Transverse colon (tissue), 4 donors: ENCODE data around the gene GPR153. TPM values are rescaled to one million over a fixed set of nuclear protein-coding genes. Genes with fewer than 3 reads are reported as not detected.

Experiments
- DNase-seq: peaks from one replicate; pipeline ENCODE4 v3.0.0-alpha.2; 2019
- H3K27ac ChIP-seq, 4 donors: fragments of 200-600 bp; sonication (generic); 2 replicates each; pipeline ENCODE4 v1.5.1; 2016 to 2018; ENCODE audit warnings: inconsistent platforms in 4 of 4
- H3K27me3 ChIP-seq: fragments of 200-600 bp; sonication (generic); 2 replicates; pipeline ENCODE4 v1.5.1; 2017; ENCODE audit warnings: inconsistent platforms
- H3K36me3 ChIP-seq, 4 donors: fragments of 200-600 bp; sonication (generic); 2 replicates each; pipeline ENCODE4 v1.5.1; 2017 to 2019; ENCODE audit warnings: inconsistent platforms in 4 of 4
- H3K4me1 ChIP-seq, 4 donors: fragments of 200-600 bp; sonication (generic); 2 replicates each; pipeline ENCODE4 v1.5.1; 2017 to 2020; ENCODE audit warnings: inconsistent platforms in 4 of 4
- H3K4me3 ChIP-seq, 4 donors: fragments of 200-600 bp; sonication (generic); 1 replicate in 1 of 4; 2 replicates in 3 of 4; pipeline versions ENCODE4 v1.5.1 to v1.6.1; 2017 to 2019; ENCODE audit warnings: inconsistent platforms in 4 of 4
- H3K9me3 ChIP-seq, 2 donors: fragments of 200-600 bp; sonication (generic); 2 replicates each; pipeline ENCODE4 v1.5.1; 2017 to 2019; ENCODE audit warnings: inconsistent platforms in 2 of 2
- EP300 ChIP-seq: sonication (generic); formaldehyde crosslinking; IDR thresholded peaks from one replicate; pipeline ENCODE4 v1.6.1; 2017; ENCODE audit warnings: antibody characterized with exemption, low read depth
- POLR2A ChIP-seq: fragments of 450-650 bp; IDR thresholded peaks from one replicate; pipeline ENCODE4 v1.6.1; 2016; ENCODE audit warnings: antibody characterized with exemption, mild to moderate bottlenecking, moderate library complexity
- POLR2AphosphoS5 ChIP-seq, 3 donors: sonication (generic); formaldehyde crosslinking; IDR thresholded peaks; one replicate each; pipeline ENCODE4 v1.6.1; 2016; ENCODE audit warnings: antibody characterized with exemption in 3 of 3
- WGBS, 2 donors: methylation state at CpG; one replicate each; pipeline ENCODE4 v1.1.5; 2018; ENCODE audit warnings: low coverage in 1 of 2; 5-methylcytosine and 5-hydroxymethylcytosine counted together
- in situ Hi-C, 4 donors: fragments of 200-750 bp; cut with MboI; loops; one replicate each; pipeline versions ENCODE4 v1.15.0 to v1.15.1; 2017; ENCODE audit warnings: low sequenced_read_pairs in 3 of 4, low pct_ligation_motif_present in 1 of 4, low pct_unique_long_range_greater_than_20kb in 1 of 4
- intact Hi-C: fragments of 100-400 bp; cut with DNase I; formaldehyde crosslinking; loops from one replicate; pipeline ENCODE4 v1.15.1; 2023; ENCODE audit warnings: low total_unique reads
- total RNA-seq, 4 donors: library from RNA; depleted of rRNA; stranded (reverse); fragments of >200 nt; gene quantifications; one replicate each; pipeline ENCODE4 v1.1.0, GENCODE V29; 2016
- TF ChIP-seq, protein P1 (sequence below), 5 experiments: fragments of 200-600 bp in 3 of 5; fragments of 450-650 bp in 2 of 5; sonication (generic) in 3 of 5; IDR thresholded peaks; 1 replicate in 2 of 5; 2 replicates in 3 of 5; pipeline ENCODE4 v1.5.1; 2016 to 2017; ENCODE audit warnings: antibody characterized with exemption in 5 of 5, inconsistent platforms in 3 of 5, mild to moderate bottlenecking in 2 of 5, moderate library complexity in 1 of 5

Gene GPR153
- total RNA-seq, 4 donors from 2014 or later: 15.6 to 38.2 (median 27.8) TPM

DNA sequence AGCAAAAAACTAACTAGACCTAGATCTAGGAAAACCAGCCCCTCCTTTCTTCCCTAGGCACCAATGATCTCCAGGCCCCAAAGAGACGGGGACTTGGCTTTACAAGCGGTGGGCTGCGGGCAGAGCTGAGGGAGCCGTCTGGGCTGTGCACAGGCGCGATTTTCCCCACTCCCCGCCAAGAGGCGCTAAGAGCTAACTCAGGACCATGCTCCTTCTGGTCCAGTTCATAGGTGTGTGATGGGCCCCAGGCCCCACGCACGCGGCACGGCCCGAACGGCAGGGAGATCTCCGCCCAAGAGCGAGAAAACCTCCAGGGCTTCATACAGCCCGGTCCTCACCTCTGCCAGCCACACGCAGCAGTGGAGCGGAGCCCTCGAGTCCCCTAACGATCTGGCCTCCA lies 7.5 kb upstream of the GPR153 start:
- no peak for TF ChIP-seq POLR2AphosphoS5 (IDR thresholded peaks at IDR 0.05)
- no peak for TF ChIP-seq EP300
- TF ChIP-seq POLR2A: no peak
- TF ChIP-seq, protein P1, sequence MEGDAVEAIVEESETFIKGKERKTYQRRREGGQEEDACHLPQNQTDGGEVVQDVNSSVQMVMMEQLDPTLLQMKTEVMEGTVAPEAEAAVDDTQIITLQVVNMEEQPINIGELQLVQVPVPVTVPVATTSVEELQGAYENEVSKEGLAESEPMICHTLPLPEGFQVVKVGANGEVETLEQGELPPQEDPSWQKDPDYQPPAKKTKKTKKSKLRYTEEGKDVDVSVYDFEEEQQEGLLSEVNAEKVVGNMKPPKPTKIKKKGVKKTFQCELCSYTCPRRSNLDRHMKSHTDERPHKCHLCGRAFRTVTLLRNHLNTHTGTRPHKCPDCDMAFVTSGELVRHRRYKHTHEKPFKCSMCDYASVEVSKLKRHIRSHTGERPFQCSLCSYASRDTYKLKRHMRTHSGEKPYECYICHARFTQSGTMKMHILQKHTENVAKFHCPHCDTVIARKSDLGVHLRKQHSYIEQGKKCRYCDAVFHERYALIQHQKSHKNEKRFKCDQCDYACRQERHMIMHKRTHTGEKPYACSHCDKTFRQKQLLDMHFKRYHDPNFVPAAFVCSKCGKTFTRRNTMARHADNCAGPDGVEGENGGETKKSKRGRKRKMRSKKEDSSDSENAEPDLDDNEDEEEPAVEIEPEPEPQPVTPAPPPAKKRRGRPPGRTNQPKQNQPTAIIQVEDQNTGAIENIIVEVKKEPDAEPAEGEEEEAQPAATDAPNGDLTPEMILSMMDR (IDR thresholded peaks at IDR 0.05): no peak
- H3K4me1 ChIP-seq: peaks cover 12 to 38% (median 29%) of the 10 kb centered on the region in 4 donors
- H3K4me3 ChIP-seq: no peak overlapping the region
- H3K36me3 ChIP-seq: no peaks in the 10 kb centered on the region
- H3K27me3 ChIP-seq: no peaks in the 10 kb centered on the region
- in situ Hi-C loops (no loop called here), intact Hi-C loops (no loop called here)
- peak overlapping the region in 1 of 4 donors; percentile 58 for H3K27ac ChIP-seq
- no peaks in the 10 kb centered on the region for H3K9me3 ChIP-seq
- 89 to 100% methylated on average over 2 to 13 of the region's 21 CpGs for WGBS, 2 donors
- no peak for DNase-seq

DNA sequence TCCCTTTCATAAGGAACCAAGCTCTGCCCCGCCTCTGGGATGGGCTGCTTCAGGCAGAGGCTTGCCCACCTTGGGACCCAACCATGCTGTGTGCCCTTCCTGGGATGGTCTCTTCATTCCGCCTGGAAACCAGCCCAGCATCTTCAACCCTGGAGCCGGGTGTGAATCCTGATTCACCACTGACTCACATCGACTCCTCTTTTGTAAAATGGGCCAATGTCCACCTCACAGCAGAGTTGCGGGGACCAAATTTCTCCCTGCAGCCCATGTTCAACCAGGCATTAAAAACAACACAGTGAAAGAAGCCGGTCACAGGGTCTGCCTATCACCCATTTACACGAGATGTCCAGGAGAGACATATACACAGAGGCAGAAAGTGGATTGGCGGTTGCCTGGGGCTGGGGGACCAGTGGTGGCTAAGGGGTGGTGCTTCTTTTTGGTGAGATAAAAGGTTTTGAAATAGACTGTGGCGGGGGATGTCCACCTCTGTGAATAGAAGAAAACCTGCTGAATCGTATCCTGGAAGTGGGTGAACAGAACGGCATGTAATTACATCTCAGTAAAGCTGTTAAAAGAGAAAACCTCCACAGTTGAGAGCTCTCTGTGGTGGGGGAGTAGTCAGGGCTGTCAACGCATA lies 6.9 kb upstream of the GPR153 start:
- H3K36me3 ChIP-seq: no peaks in the 10 kb centered on the region
- no peaks in the 10 kb centered on the region for H3K9me3 ChIP-seq
- intact Hi-C loops: no loop called here
- no peak overlapping the region for H3K4me3 ChIP-seq
- no peaks in the 10 kb centered on the region for H3K27me3 ChIP-seq
- DNase-seq: no peak
- no peak for TF ChIP-seq POLR2A
- TF ChIP-seq POLR2AphosphoS5 (IDR thresholded peaks at IDR 0.05): no peak
- no peak for TF ChIP-seq EP300
- TF ChIP-seq, protein P1 (IDR thresholded peaks at IDR 0.05): no peak
- H3K27ac ChIP-seq: no peak overlapping the region
- in situ Hi-C loops: no loop called here
- H3K4me1 ChIP-seq: peaks cover 12 to 32% (median 29%) of the 10 kb centered on the region in 4 donors
- WGBS, 2 donors: 84 to 89% methylated on average over 5 to 12 of the region's 12 CpGs

DNA sequence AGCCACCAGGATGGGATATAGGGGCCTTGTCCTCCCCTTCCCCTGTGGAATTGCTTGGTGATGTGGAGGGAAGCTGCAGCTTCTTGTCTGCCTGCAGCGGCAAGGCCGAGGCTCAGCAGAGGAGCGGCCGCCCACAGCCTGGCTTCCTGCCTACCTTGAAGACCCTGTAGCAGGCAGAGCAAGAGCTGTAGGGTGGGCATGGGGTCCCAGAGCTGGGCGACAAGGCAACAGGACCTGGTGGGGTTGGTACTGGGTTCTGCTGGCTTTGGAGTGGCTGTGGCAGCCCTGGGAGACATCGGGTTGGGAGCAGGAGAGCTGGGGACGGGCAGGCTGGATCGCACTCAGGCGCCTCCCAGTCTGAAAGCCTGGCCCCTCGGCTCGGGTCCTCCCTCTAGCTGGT lies 5.7 kb upstream of the GPR153 start:
- DNase-seq: no peak
- Histone ChIP-seq H3K27ac (no peak overlapping the region), H3K9me3 (no peaks in the 10 kb centered on the region), H3K4me3 (no peak overlapping the region), H3K36me3 (no peaks in the 10 kb centered on the region), H3K27me3 (peaks cover 4% of the 10 kb centered on the region), H3K4me1 (peaks cover 12 to 27% (median 26%) of the 10 kb centered on the region in 4 donors)
- 91% methylated on average over 11 of the region's 11 CpGs; no CpG with 5 or more reads in 1 of the 2 donors for WGBS, 2 donors
- no peak for TF ChIP-seq POLR2A
- no peak for TF ChIP-seq POLR2AphosphoS5 (IDR thresholded peaks at IDR 0.05)
- TF ChIP-seq EP300: no peak
- intact Hi-C loops (no loop called here), in situ Hi-C loops (no loop called here)

DNA sequence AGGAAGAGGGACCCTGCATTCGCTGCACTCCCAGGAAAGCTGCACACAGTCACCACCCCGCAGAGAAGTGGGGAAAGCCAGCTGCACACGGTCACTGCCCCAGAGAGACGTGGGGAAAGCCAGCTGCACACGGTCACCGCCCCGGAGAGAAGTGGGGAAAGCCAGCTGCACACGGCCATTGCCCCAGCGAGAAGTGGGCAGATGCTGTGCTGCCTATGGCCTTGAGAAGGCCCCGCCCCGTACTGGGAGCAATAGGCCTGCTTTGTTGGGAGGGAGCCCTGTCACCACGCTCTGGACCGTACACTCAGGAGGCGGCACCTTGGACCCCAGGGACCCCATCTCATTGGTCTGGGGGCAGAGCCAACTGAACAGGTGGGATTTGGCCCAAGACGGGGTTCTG lies 4.3 kb upstream of the GPR153 start:
- Histone ChIP-seq H3K27me3 (peaks cover 15% of the 10 kb centered on the region), H3K27ac (no peak overlapping the region), H3K9me3 (no peaks in the 10 kb centered on the region), H3K4me3 (no peak overlapping the region), H3K4me1 (peaks cover 6 to 27% (median 22%) of the 10 kb centered on the region in 4 donors), H3K36me3 (no peaks in the 10 kb centered on the region)
- TF ChIP-seq POLR2A: no peak
- TF ChIP-seq, protein P1 (IDR thresholded peaks at IDR 0.05): no peak
- WGBS, 2 donors: 81 to 94% methylated on average over 3 to 14 of the region's 15 CpGs
- intact Hi-C loops: no loop called here
- no peak for DNase-seq
- in situ Hi-C loops: no loop called here

DNA sequence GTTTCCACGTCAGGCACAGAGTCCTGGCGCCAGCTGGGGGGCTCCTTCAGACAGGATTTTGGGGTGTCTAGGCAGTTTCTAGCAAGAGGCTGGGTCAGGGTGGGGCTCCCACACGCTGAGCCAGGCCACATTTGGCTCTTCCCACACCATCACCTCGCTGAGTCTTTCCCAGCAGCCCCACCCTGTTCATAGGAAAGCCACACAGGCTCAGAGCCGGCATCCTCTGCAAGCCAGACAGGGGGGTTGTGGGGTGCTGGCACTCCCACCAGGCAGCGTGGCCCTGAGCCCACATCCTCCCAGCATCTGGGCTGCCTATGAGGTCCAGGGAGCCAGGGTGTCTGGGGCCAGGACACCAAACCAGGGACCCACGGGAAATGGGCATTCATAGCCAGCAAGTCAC lies 2.8 kb upstream of the GPR153 start:
- peaks cover 5 to 24% (median 22%) of the 10 kb centered on the region in 4 donors for H3K4me1 ChIP-seq
- H3K36me3 ChIP-seq: no peaks in the 10 kb centered on the region
- no peak for TF ChIP-seq EP300
- no peak for TF ChIP-seq POLR2AphosphoS5 (IDR thresholded peaks at IDR 0.05)
- TF ChIP-seq, protein P1 (IDR thresholded peaks at IDR 0.05): no peak
- H3K4me3 ChIP-seq: no peak overlapping the region
- DNase-seq: no peak
- no peak overlapping the region for H3K27ac ChIP-seq
- intact Hi-C loops (no loop called here), in situ Hi-C loops (no loop called here)
- 75% methylated on average over 6 of the region's 7 CpGs; no CpG with 5 or more reads in 1 of the 2 donors for WGBS, 2 donors
- H3K9me3 ChIP-seq: no peaks in the 10 kb centered on the region
- H3K27me3 ChIP-seq: peaks cover 20% of the 10 kb centered on the region
